HG03060 (cell line): Measurements from ENCODE around the gene PRKCSH.
A peak's percentile ranks its signal among the peaks of the same experiment; 100 is the strongest.
"Not testable (repeated sequence)": the region's sequence is repeated elsewhere in the genome, so short reads cannot be mapped to it uniquely, and the experiment has no call there.

ENCODE experiments used
- ATAC-seq: cut with Tn5 transposase; IDR thresholded peaks from one replicate; pipeline ENCODE4 v1.9.1; 2021; ENCODE audit warnings: low read depth, moderate number of reproducible peaks; ENCODE audit not compliant: unreplicated experiment

The PRKCSH gene

DNA sequence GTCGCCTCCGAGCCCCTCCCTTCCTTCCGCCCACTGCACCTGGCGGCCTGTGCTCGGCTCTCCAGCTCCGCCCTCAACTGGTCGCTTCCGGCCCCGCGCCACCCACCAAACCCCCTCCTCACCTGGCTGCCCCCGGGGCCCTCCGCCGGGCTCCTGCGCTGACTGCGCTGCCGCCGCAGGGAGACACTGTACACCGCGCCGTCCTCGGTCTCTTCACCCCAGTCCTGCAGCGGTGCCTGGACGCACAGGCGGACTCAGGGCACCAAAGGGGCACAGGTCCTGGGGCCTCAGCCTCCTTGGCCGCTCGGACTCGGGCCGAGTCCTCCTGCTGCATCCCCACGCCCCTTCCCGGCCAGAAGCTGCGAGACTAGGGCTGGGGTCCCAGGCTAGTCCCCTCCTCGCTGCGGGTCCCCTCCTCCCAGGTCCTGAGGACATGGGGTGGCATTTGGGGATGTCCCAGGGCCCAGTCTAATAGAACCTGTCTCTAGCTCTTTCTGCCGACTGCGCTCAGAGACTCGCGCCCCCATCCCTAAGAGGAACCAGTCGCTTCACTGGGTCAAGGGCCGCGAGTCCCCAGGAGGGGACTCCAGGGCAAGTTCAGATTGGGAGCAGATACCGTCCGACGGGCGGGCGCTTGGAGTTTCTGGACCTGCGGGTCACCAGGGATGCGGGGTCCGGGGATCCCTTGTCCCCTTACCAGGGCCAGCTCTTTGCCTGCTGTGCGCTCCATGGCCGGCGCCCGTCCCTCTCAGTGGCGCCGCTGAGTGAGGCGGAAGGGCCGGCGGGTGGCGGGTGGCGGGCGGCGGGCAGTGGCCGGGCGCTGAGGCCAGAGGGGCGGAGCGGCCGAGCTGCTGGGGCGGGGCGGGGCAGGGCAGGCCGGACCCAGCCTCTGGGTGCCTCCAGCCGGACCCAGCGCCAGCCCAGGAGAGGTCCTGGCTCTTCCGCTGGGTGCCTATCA lies 16.6 kb upstream of the PRKCSH start, which contains the start of gene RGL3:
Gene RGL3, minus strand, starts transcription at position 766 of the 958 bp plus-strand sequence. Its CDS starts 36 bp downstream, at position 730.
- ATAC-seq = no peak

DNA sequence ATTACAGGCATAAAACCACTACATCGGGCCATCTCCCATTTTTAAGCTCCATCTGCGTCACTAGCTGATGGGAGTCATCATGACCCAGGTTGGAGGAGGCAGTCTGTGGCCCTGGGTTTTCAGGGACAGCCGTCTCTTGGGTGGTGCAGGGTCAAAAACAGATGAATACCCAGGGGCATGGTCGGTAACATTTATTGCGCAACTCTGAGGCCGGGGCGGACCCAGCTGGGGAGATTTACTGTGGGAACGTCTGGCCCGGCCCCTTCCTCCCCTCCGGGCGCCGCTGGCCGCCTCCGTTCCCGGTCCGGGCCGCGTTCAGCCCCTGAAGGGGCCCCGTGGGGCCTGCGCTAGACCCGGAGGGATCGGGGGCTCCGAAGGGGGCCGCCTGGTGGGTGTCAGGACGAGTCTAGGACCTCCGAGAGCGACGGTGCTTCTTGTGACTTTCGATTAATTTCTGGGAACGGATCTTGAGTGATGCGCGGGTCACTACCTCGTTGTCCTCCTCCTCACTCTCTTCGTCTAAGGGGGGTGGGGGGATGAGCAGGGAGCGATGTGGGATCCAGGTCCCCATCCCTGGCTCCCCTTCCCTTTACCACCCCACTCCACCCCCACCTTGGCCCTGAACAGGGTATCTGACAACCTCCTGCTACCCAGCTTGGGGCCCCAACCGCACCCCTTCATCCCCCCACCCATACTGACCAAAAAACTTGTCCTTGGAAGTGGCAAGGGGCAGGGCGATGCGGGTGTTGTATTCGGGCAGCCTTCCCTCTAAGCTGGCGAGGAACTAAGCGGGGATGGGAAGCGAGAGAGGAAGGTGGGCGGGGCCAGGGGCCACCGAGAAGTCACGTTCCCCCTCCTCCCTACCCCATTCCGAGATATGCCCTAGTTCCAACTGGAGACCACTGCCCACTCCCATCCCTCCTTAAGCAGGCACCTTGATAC lies 14.7 kb upstream of the PRKCSH start:
- ATAC-seq = no peak

DNA sequence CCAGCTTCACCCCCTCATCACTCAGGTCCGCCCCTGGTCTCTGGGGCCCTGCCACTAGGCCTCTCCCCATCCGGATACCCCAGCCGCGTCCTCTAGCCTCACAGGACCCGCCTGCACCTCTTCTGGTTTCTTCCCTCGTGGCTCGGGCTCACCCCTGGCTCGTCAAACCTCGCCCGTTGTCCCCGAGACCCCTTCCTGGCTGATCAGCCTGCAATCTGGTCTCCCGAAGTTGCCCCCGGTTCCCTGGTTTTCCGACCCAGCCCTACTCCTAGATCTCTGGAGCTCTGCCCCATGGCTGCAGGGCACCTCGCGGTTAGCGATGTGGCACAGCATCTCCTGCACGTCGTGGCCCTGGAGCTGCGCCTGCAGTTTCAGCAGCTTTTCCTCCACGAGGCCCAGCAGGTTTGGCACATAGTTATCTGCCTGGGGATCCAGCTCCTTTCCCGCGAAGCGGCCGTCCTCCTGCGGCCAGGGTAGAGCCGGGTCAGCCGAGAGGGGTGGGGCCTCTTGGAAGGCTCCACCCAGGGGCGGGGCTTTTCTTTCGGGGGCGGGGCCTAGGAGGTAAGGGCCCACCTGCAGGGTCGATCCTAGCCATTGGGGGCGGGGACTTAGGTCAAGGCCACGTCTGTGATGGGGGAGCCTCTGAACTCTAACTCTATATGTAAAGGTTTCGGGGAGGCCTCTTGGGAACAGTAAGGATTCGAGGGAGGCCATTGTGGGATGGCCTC lies 13.9 kb upstream of the PRKCSH start:
- no peak for ATAC-seq

- peak; percentile 67 for ATAC-seq
Measured at GRCh38 chr19:11422163-11423065, 13.0 kb upstream of the PRKCSH start.

DNA sequence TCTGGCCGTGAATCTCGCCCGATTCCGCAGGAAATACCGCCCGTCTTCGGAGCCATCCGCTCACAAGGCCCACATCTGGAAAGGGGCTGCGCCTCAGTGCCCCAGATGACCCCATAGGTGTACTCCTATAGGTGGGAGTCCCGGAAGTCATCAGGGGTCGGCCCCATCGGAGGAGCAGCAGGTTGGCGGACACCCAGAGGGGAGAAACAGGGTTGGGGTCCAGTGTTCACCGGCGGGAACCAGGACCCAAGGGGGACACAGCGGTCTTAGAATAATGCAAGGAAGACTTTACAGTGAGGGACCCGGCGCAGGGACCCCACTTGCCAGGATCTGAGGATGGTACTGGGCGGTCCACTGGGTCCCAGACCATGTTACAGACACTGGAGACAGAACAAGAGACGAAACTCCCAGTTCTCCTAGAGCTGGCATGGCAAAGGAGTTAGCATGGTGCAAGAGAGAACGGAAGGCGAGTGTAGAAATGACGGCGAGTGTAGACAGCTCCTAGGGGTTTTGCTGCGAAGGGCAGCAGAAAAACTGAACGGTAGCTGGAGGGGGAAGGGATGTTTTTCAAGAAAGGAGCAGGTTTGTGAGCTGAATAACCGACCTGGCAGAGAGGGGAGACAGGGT lies 12.2 kb upstream of the PRKCSH start:
- ATAC-seq = no peak

DNA sequence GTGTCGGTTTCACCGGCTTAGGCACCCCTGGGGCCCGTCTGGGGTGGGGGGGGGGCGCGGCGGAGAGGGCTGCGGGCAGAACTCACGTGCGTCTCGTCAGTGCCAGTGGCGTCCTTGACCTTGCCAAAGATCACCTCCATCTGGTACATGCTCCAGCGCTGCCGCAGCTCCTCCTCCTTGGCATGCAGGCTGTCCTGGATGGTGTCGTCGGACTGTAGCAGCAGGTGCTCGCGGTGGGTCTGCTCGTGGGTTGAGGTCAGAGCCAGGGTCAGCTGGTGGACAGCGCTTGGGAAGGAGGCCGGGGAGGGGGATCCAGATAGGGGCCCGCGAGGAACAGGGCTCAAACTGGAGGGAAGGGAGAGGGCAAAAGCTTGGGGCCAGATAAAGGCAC lies 11.6 kb upstream of the PRKCSH start:
- no peak for ATAC-seq

DNA sequence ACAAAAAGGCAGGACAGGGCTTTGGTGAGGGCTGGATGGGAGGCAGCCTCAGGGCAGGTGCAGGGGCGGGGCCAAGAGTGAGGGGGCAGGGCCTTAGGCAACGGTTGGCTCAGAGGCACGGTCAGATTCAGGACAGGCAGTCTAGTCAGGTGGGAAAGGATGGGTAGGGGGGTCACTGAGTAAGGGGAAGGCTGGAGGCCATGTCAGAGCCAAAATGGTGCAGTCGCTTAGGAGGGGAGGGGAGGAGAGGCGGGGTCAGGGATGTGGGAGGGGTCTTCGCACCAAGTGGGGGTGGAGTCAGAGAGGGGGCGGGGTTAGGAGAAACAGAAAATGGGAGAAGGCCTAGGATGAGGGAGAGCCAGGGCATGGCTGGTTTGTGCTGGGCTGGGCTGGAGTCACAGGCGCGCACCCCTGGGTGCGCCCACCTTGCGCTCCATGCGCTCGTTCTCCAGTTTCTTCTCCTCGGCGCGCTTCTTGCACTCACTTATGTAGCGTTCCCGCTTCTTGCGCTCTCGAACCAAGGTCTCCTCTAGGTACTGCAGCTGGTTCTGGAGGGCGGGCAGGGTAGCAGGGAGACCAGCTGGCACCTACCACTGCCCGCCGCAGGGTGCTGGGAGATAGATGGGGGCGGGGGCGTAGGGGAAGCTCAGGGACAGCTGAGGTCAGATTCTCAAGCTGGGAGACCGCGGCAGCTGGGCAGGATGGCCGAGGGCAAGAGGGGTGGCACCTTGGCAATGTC lies 9.5 kb upstream of the PRKCSH start:
- ATAC-seq = no peak

- ATAC-seq = no peak
Measured at GRCh38 chr19:11426656-11427055, 8.8 kb upstream of the PRKCSH start.

DNA sequence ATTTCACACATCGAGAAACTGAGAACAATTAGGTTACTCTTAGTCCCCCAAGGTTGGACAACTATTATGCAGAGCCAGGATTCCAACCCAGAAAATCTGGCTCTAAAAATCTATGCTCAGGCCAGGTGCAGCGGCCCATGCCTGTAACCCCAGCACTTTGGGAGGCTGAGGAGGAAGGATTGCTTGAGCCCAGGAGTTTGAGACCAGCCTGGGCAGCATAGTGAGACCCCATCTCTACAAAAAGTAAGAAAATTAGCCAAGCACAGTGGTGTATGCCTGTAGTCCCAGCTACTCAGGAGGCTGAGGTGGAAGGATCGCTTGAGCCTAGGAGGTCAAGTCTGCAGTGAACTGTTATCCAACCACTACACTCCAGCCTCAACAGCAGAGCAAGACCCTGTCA lies 1.9 kb upstream of the PRKCSH start:
- ATAC-seq = not testable (repeated sequence)

DNA sequence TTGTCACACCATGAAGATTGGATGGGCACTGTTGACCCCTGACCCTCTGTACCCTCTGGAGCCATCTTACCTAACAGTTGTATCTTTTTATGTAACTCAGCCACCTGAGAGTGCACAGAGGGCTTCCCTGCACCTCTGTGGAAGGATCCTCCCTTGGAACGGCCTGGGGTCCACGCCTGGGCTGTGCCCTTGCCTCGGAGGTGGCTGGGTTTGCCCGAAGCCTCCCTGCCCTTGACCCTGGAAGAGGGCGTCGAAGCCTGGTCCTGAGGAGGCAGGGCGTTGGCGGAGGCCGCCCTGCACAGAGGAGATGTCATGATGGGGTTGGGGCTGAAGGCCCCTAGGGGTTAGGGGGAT lies 755 bp upstream of the PRKCSH start:
- no peak for ATAC-seq

GRCh38 chr19:11435833-11436313 lies 438 bp downstream of the PRKCSH start:
- ATAC-seq = no peak

DNA sequence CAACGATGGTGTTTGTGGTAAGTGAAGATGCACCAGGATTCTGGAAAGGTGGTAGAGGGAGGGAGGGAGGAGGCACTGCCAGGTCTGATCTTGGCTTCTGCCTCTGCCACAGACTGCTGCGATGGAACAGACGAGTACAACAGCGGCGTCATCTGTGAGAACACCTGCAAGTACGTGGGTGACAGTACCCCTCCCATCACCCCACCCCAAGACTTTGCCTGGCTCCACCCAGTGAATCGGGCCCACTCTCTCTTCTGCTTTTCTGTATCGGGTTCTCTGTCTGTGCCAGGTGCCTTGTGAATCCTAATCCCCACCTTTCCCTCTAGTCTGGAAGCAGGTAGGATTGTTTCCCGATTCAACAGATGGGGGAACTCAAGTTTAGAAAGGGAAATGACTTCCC lies 2.5 kb downstream of the PRKCSH start:
- no peak for ATAC-seq

DNA sequence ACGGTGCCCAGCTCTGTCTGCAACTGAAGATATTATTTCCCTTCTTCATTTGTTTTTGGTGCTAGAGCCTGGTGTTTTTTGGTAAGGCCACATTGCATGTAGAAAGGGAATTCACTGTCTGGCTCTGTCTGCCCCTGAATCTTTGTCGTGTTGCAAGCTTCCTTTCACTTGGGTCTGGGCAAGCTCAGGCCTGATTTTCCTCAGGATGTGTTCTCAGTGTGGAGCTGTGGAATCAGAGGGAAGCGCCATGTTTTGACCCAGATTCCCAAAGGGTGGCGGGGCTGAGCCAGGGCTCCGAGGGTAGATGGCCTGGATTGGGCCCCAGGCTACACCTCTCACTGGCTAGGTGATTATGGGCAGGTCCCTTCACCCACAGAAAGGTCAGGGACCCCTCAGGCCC lies 8.6 kb downstream of the PRKCSH start:
- no peak for ATAC-seq

DNA sequence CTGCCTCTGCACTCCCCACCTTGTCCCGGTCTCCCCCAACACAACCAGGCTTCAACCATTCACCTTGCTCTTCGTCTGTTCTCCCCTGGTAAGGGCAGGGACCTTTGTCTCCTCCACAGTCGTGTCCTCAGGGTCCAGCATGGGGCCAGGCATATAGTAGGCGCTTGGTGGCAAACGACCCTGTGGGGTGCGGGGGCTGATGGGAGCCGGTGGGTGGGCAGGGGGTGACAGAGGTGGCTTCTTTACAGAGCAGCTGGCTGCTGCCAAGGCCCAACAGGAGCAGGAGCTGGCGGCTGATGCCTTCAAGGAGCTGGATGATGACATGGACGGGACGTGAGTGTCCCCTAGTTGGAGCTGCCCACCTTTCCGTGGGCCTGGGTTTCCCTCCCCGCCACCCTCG lies 9.7 kb downstream of the PRKCSH start:
- no peak for ATAC-seq

DNA sequence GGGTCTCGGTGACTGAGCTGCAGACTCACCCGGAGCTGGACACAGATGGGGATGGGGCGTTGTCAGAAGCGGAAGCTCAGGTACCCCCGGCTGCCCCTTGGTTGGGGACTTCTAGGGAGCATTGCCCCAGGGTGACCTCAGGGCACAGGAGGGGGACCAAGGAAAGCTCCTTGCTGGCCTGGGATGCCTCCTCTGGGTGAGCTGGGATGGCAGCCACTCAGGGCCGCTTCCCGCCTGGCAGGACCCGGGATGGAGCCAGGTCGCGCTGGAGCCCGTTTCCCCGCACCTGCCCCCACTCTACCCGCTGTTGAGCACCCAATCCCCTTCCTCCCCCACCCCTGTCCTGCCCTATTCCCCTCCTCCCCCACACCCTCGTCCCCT lies 10.8 kb downstream of the PRKCSH start:
- ATAC-seq = no peak

DNA sequence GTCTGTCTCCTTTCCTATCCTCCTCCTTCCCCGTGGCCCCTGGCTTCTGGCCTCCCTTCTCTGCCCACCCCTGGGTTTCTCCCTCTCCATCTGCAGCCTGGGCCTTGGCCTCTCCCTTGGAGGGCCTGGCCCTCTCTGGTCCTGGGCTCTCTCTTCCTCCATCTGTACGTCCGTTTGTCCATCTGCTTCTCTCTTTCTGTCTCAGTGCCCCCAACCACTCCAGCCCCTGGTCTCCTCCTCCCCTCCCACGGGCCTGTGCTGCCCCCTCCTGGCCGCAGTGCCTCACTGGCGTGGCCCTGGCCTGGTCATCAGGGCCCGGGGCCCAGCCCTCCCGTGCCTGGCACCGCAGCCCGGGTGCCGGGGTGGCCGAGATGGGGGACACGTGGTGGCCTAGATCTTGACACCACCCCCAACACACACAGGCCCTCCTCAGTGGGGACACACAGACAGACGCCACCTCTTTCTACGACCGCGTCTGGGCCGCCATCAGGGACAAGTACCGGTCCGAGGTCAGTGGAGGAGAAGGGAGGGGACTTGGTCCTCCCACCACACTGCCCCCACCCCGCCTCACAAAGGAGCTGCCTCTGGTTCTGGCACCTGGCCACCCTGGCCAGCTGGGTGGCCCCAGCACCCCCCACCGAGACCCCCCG lies 11.3 kb downstream of the PRKCSH start:
- ATAC-seq = no peak

GRCh38 chr19:11447347-11448262 lies 12.2 kb downstream of the PRKCSH start:
- no peak for ATAC-seq
